H9 (cell line): ENCODE data around the gene NDST1. TPM values are rescaled to one million over a fixed set of nuclear protein-coding genes. Genes with fewer than 3 reads are reported as not detected.

Experiments used
- DNase-seq: peaks from one replicate; pipeline ENCODE4 v3.0.0-alpha.2; 2017
- H2AFZ ChIP-seq: one replicate; pipeline ENCODE4 v1.6.1; 2013; ENCODE audit warnings: mild to moderate bottlenecking, low read length, control low read depth, moderate library complexity
- H2AK5ac ChIP-seq: 2 replicates; pipeline ENCODE4 v1.6.1; 2013; ENCODE audit warnings: low read length, control low read depth, mixed read lengths; ENCODE audit not compliant: insufficient read length
- H2BK120ac ChIP-seq: one replicate; pipeline ENCODE4 v1.6.1; 2013; ENCODE audit warnings: low read depth, mild to moderate bottlenecking, low read length, control low read depth, inconsistent platforms; ENCODE audit not compliant: poor library complexity, severe bottlenecking
- H2BK12ac ChIP-seq: 2 replicates; pipeline ENCODE4 v1.6.1; 2013; ENCODE audit warnings: low read length, control low read depth, mixed read lengths, low read depth; ENCODE audit not compliant: insufficient read length
- H2BK15ac ChIP-seq: 2 replicates; pipeline ENCODE4 v1.6.1; 2013; ENCODE audit warnings: low read depth, low read length, control low read depth
- H2BK20ac ChIP-seq: one replicate; pipeline ENCODE4 v1.6.1; 2013; ENCODE audit warnings: low read depth, mild to moderate bottlenecking, low read length, control low read depth, inconsistent platforms; ENCODE audit not compliant: poor library complexity, severe bottlenecking
- H2BK5ac ChIP-seq: 2 replicates; pipeline ENCODE4 v1.6.1; 2013; ENCODE audit warnings: low read length, control low read depth, mixed read lengths; ENCODE audit not compliant: insufficient read length
- H3K14ac ChIP-seq: 2 replicates; pipeline ENCODE4 v1.6.1; 2013; ENCODE audit warnings: low read length, control low read depth; ENCODE audit not compliant: insufficient read depth
- H3K18ac ChIP-seq: 2 replicates; pipeline ENCODE4 v1.6.1; 2013; ENCODE audit warnings: low read depth, mild to moderate bottlenecking, mixed read lengths, low read length, control low read depth; ENCODE audit not compliant: insufficient read length
- H3K23ac ChIP-seq: 2 replicates; pipeline ENCODE4 v1.6.1; 2013; ENCODE audit warnings: low read length, control low read depth, mixed read lengths, low read depth; ENCODE audit not compliant: insufficient read length
- H3K23me2 ChIP-seq: 2 replicates; pipeline ENCODE4 v1.6.1; 2013; ENCODE audit warnings: low read depth, mild to moderate bottlenecking, mixed read lengths, low read length, control low read depth; ENCODE audit not compliant: insufficient read length, poor library complexity, severe bottlenecking
- H3K27ac ChIP-seq: 2 replicates; pipeline ENCODE4 v1.5.1; 2013; ENCODE audit warnings: low read length, control low read depth, mixed read lengths, low read depth; ENCODE audit not compliant: insufficient read length
- H3K27me3 ChIP-seq: 2 replicates; pipeline ENCODE4 v1.6.1; 2013; ENCODE audit warnings: low read length, control low read depth, inconsistent platforms; ENCODE audit not compliant: insufficient read depth
- H3K4ac ChIP-seq: 2 replicates; pipeline ENCODE4 v1.6.1; 2013; ENCODE audit warnings: low read depth, mild to moderate bottlenecking, control low read depth, inconsistent platforms, low read length, moderate library complexity
- H3K4me1 ChIP-seq: 2 replicates; pipeline ENCODE4 v1.6.1; 2013; ENCODE audit warnings: low read length, control low read depth, inconsistent platforms; ENCODE audit not compliant: insufficient read depth
- H3K4me2 ChIP-seq: 2 replicates; pipeline ENCODE4 v1.6.1; 2013; ENCODE audit warnings: low read length, control low read depth, mixed read lengths; ENCODE audit not compliant: insufficient read length, insufficient read depth
- H3K56ac ChIP-seq: 2 replicates; pipeline ENCODE4 v1.6.1; 2013; ENCODE audit warnings: low read depth, mild to moderate bottlenecking, mixed read lengths, low read length, control low read depth; ENCODE audit not compliant: insufficient read length
- H3K79me1 ChIP-seq: 2 replicates; pipeline ENCODE4 v1.6.1; 2013; ENCODE audit warnings: low read depth, mild to moderate bottlenecking, moderate library complexity, low read length, control low read depth, inconsistent platforms; ENCODE audit not compliant: insufficient read depth, poor library complexity, severe bottlenecking
- H3K79me2 ChIP-seq: 2 replicates; pipeline ENCODE4 v1.6.1; 2013; ENCODE audit warnings: low read length, control low read depth, inconsistent platforms; ENCODE audit not compliant: insufficient read depth
- H3K9ac ChIP-seq: 2 replicates; pipeline ENCODE4 v1.6.1; 2013; ENCODE audit warnings: low read length, control low read depth, mixed read lengths; ENCODE audit not compliant: insufficient read length; ENCODE audit errors: extremely low read depth
- H3K9me3 ChIP-seq: one replicate; pipeline ENCODE4 v1.6.1; 2013; ENCODE audit warnings: low read depth, low read length, inconsistent platforms; ENCODE audit not compliant: control insufficient read depth
- H3T11ph ChIP-seq: one replicate; pipeline ENCODE4 v1.6.1; 2013; ENCODE audit warnings: mild to moderate bottlenecking, low read length, control low read depth, inconsistent platforms
- H4K20me1 ChIP-seq: one replicate; pipeline ENCODE4 v1.6.1; 2013; ENCODE audit not compliant: control insufficient read depth, insufficient read length, insufficient read depth
- H4K5ac ChIP-seq: 2 replicates; pipeline ENCODE4 v1.6.1; 2013; ENCODE audit warnings: low read depth, mild to moderate bottlenecking, mixed read lengths, low read length, control low read depth; ENCODE audit not compliant: insufficient read length
- H4K8ac ChIP-seq: replicated peaks from 2 replicates; pipeline ENCODE4 v1.6.1; 2013; ENCODE audit warnings: low read length, control low read depth, mixed read lengths, low read depth; ENCODE audit not compliant: insufficient read length
- H4K91ac ChIP-seq: 2 replicates; pipeline ENCODE4 v1.6.1; 2013; ENCODE audit warnings: low read depth, mild to moderate bottlenecking, moderate library complexity, mixed read lengths, low read length, control low read depth; ENCODE audit not compliant: insufficient read length
- H3K27ac Mint-ChIP-seq, 3 experiments: 2 replicates in 2 of 3; 3 replicates in 1 of 3; pipeline ENCODE4 v1.8.0; 2020 to 2021; ENCODE audit warnings: mixed read lengths in 3 of 3, mild to moderate bottlenecking in 1 of 3, moderate library complexity in 1 of 3
- H3K27me3 Mint-ChIP-seq: 2 replicates; pipeline ENCODE4 v1.8.0; 2021; ENCODE audit warnings: low read depth, mild to moderate bottlenecking, moderate library complexity, mixed read lengths
- H3K36me3 Mint-ChIP-seq, 3 experiments: 2 replicates in 2 of 3; 3 replicates in 1 of 3; pipeline ENCODE4 v1.8.0; 2020 to 2021; ENCODE audit warnings: low read depth in 3 of 3, mixed read lengths in 3 of 3; ENCODE audit not compliant: insufficient read depth in 1 of 3
- H3K4me1 Mint-ChIP-seq, 2 experiments: 2 replicates each; pipeline ENCODE4 v1.8.0; 2020; ENCODE audit warnings: mixed read lengths in 2 of 2
- H3K4me3 Mint-ChIP-seq, 2 experiments: 2 replicates in 1 of 2; 3 replicates in 1 of 2; pipeline ENCODE4 v1.8.0; 2020 to 2021; ENCODE audit warnings: mild to moderate bottlenecking in 2 of 2, mixed read lengths in 2 of 2, moderate library complexity in 1 of 2
- H3K9me3 Mint-ChIP-seq, 2 experiments: 2 replicates in 1 of 2; 3 replicates in 1 of 2; pipeline ENCODE4 v1.8.0; 2020; ENCODE audit warnings: mild to moderate bottlenecking in 2 of 2, mixed read lengths in 2 of 2, moderate library complexity in 1 of 2
- CTCF ChIP-seq: fragments of 200-600 bp; sonication (generic); conservative IDR thresholded peaks from 3 replicates; pipeline ENCODE4 v1.8.0; 2021; ENCODE audit warnings: antibody characterized with exemption, mild to moderate bottlenecking
- WGBS: extraction: QIAGEN DNeasy Blood & Tissue Kit; methylation state at CpG from one replicate; pipeline ENCODE4 v1.1.7; 2013; ENCODE audit warnings: missing lambda C conversion rate, low lambda C conversion rate, mixed read lengths; ENCODE audit not compliant: insufficient read length; ENCODE audit errors: extremely low coverage; 5-methylcytosine and 5-hydroxymethylcytosine counted together
- total RNA-seq: library from RNA; stranded (reverse); gene quantifications from 2 replicates; pipeline ENCODE4 v1.2.1, GENCODE V29; 2021

Gene NDST1
- total RNA-seq, 1 experiment from 2014 or later: 65.5 TPM

- Histone ChIP-seq H3K4ac (no peak overlapping the region), H3K27ac (no peak overlapping the region), H3K18ac (no peak overlapping the region), H2BK12ac (no peak overlapping the region), H3K79me1 (no peaks in the 10 kb centered on the region), H3K4me2 (no peak overlapping the region), H2BK15ac (no peak overlapping the region), H3K23me2 (no peaks in the 10 kb centered on the region), H3T11ph (no peak overlapping the region), H3K23ac (no peak overlapping the region), H3K4me1 (no peaks in the 10 kb centered on the region), H2AK5ac (no peak overlapping the region), H4K8ac (no peak overlapping the region), H3K9ac (no peak overlapping the region), H4K20me1 (no peaks in the 10 kb centered on the region), H3K9me3 (no peaks in the 10 kb centered on the region), H4K91ac (no peak overlapping the region), H4K5ac (no peak overlapping the region), H3K14ac (no peak overlapping the region), H2BK5ac (no peak overlapping the region), H2BK20ac (no peak overlapping the region), H3K79me2 (no peaks in the 10 kb centered on the region), H3K27me3 (no peaks in the 10 kb centered on the region), H2AFZ (no peak overlapping the region), H2BK120ac (no peak overlapping the region), H3K56ac (no peak overlapping the region)
- no peak for DNase-seq
- Mint-ChIP-seq H3K27ac (no peak overlapping the region; a peak in 1 of 7 replicates), H3K9me3 (no peaks in the 10 kb centered on the region), H3K4me1 (peaks cover 4% of the 10 kb centered on the region in 2 experiments), H3K36me3 (no peaks in the 10 kb centered on the region), H3K4me3 (no peak overlapping the region; a peak in 1 of 5 replicates), H3K27me3 (no peaks in the 10 kb centered on the region)
- WGBS: no CpG with 5 or more reads among the region's 18 CpGs
- TF ChIP-seq CTCF: peak; percentile 46; the same call in 1 of the 3 replicates
These were observed 66.2 kb downstream of the NDST1 start for GRCh38 chr5:150573867-150574817.
